ENCODE results near the gene CD302.

- TF ChIP-seq CTCF (conservative IDR thresholded peaks at IDR 0.05 in 1 of 2, IDR thresholded peaks at IDR 0.05 in 1 of 2; ENCODE audit: extremely low read depth in 1 of 2, insufficient read depth in 1 of 2, low read depth in 1 of 2, low read length in 2 of 2) (no peak), EZH2 (IDR thresholded peaks at IDR 0.05; ENCODE audit: borderline replicate concordance, low read length) (no peak)
Observed at GRCh38 chr2:159803235-159803962, 5.4 kb upstream of the CD302 start.

Data from mammary epithelial cell (primary cell).